KMS-11 (cell line): ENCODE measurements around the gene B2M.

Experiments
- H2AFZ ChIP-seq: fragments of 200-600 bp; sonication (generic); 2 replicates; pipeline ENCODE4 v1.6.1; 2016; ENCODE audit warnings: antibody characterized with exemption, mixed run types, low read depth
- H3K27ac ChIP-seq: fragments of 200-600 bp; sonication (generic); 2 replicates; pipeline ENCODE4 v1.6.1; 2016; ENCODE audit warnings: mild to moderate bottlenecking, mixed run types
- H3K27me3 ChIP-seq: fragments of 200-600 bp; sonication (generic); 2 replicates; pipeline ENCODE4 v1.6.1; 2017; ENCODE audit warnings: mild to moderate bottlenecking, low read depth, mixed run types, moderate library complexity; ENCODE audit not compliant: insufficient read depth
- H3K36me3 ChIP-seq: fragments of 200-600 bp; sonication (generic); 2 replicates; pipeline ENCODE4 v1.6.1; 2017; ENCODE audit warnings: mild to moderate bottlenecking, mixed run types; ENCODE audit not compliant: insufficient read depth
- H3K4me1 ChIP-seq: fragments of 200-600 bp; sonication (generic); 2 replicates; pipeline ENCODE4 v1.6.1; 2016; ENCODE audit warnings: mild to moderate bottlenecking, low read depth, mixed run types; ENCODE audit not compliant: poor library complexity, severe bottlenecking
- H3K4me2 ChIP-seq: fragments of 200-600 bp; sonication (generic); 2 replicates; pipeline ENCODE4 v1.7.0; 2016; ENCODE audit warnings: mild to moderate bottlenecking, mixed run types
- H3K4me3 ChIP-seq: fragments of 200-600 bp; sonication (generic); IDR thresholded peaks from 2 replicates; pipeline ENCODE4 v1.6.1; 2017; ENCODE audit warnings: low read depth, low read length, mixed read lengths; ENCODE audit not compliant: insufficient read depth
- H3K79me2 ChIP-seq: fragments of 200-600 bp; sonication (generic); 2 replicates; pipeline ENCODE4 v1.6.1; 2016; ENCODE audit warnings: low read depth, mixed run types; ENCODE audit not compliant: insufficient read depth
- H3K9ac ChIP-seq: fragments of 200-600 bp; sonication (generic); 2 replicates; pipeline ENCODE4 v1.6.1; 2016; ENCODE audit warnings: mild to moderate bottlenecking, mixed run types
- H4K20me1 ChIP-seq: fragments of 200-600 bp; sonication (generic); 2 replicates; pipeline ENCODE4 v1.6.1; 2016; ENCODE audit warnings: mild to moderate bottlenecking, mixed run types; ENCODE audit not compliant: insufficient read depth
- CTCF ChIP-seq: fragments of 200-600 bp; sonication (generic); conservative IDR thresholded peaks from 2 replicates; pipeline ENCODE4 v1.6.1; 2017; ENCODE audit warnings: low read depth, mild to moderate bottlenecking, antibody characterized with exemption, low read length, moderate library complexity, mixed read lengths

Gene B2M

GRCh38 chr15:44763187-44763586, 51.9 kb downstream of the B2M start:
- TF ChIP-seq CTCF: no peak
- Histone ChIP-seq H3K9ac (no peak overlapping the region), H3K79me2 (no peaks in the 10 kb centered on the region), H3K4me1 (no peaks in the 10 kb centered on the region), H2AFZ (no peak overlapping the region), H3K36me3 (no peaks in the 10 kb centered on the region), H4K20me1 (no peaks in the 10 kb centered on the region), H3K4me2 (no peak overlapping the region), H3K27me3 (no peaks in the 10 kb centered on the region), H3K4me3 (no peak overlapping the region), H3K27ac (no peak overlapping the region)

- no peak for TF ChIP-seq CTCF
- no peaks in the 10 kb centered on the region for H3K4me1 ChIP-seq
- H3K9ac ChIP-seq: no peak overlapping the region
- no peak overlapping the region for H3K4me3 ChIP-seq
- H3K27ac ChIP-seq: no peak overlapping the region
- no peaks in the 10 kb centered on the region for H3K36me3 ChIP-seq
- no peaks in the 10 kb centered on the region for H4K20me1 ChIP-seq
- no peak overlapping the region for H2AFZ ChIP-seq
- H3K79me2 ChIP-seq: no peaks in the 10 kb centered on the region
- no peaks in the 10 kb centered on the region for H3K27me3 ChIP-seq
- no peak overlapping the region for H3K4me2 ChIP-seq
Measured at GRCh38 chr15:44763848-44764247, 52.5 kb downstream of the B2M start.

- H3K79me2 ChIP-seq: no peaks in the 10 kb centered on the region
- no peak overlapping the region for H2AFZ ChIP-seq
- no peak overlapping the region for H3K4me2 ChIP-seq
- H3K4me1 ChIP-seq: no peaks in the 10 kb centered on the region
- no peak overlapping the region for H3K9ac ChIP-seq
- no peaks in the 10 kb centered on the region for H3K36me3 ChIP-seq
- no peaks in the 10 kb centered on the region for H4K20me1 ChIP-seq
- no peaks in the 10 kb centered on the region for H3K27me3 ChIP-seq
- H3K4me3 ChIP-seq: no peak overlapping the region
- no peak for TF ChIP-seq CTCF
- H3K27ac ChIP-seq: no peak overlapping the region
Measured at GRCh38 chr15:44765036-44765435, 53.7 kb downstream of the B2M start.
